Measurements from ENCODE around the gene OSCP1. TPM values are rescaled to one million over a fixed set of nuclear protein-coding genes. Genes with fewer than 3 reads are reported as not detected.

Gene OSCP1
- polyA plus RNA-seq, 1 of the 3 experiments (the other 2 are of a cell fraction): 11.9 TPM

GRCh38 chr1:36472656-36473055 is 22.4 kb upstream of the OSCP1 start (continued):
- TF ChIP-seq USF1 (IDR thresholded peaks at IDR 0.05; ENCODE audit: borderline replicate concordance, low read depth) (no peak), JUND (IDR thresholded peaks at IDR 0.05) (no peak), RFX5 (IDR thresholded peaks at IDR 0.05; ENCODE audit: low read length) (no peak), CTCF (IDR thresholded peaks at IDR 0.05) (no peak), ELF1 (IDR thresholded peaks at IDR 0.05) (no peak), POLR2AphosphoS5 (IDR thresholded peaks at IDR 0.05; ENCODE audit: low read depth, low read length) (no peak)
- TF ChIP-seq, protein P1, sequence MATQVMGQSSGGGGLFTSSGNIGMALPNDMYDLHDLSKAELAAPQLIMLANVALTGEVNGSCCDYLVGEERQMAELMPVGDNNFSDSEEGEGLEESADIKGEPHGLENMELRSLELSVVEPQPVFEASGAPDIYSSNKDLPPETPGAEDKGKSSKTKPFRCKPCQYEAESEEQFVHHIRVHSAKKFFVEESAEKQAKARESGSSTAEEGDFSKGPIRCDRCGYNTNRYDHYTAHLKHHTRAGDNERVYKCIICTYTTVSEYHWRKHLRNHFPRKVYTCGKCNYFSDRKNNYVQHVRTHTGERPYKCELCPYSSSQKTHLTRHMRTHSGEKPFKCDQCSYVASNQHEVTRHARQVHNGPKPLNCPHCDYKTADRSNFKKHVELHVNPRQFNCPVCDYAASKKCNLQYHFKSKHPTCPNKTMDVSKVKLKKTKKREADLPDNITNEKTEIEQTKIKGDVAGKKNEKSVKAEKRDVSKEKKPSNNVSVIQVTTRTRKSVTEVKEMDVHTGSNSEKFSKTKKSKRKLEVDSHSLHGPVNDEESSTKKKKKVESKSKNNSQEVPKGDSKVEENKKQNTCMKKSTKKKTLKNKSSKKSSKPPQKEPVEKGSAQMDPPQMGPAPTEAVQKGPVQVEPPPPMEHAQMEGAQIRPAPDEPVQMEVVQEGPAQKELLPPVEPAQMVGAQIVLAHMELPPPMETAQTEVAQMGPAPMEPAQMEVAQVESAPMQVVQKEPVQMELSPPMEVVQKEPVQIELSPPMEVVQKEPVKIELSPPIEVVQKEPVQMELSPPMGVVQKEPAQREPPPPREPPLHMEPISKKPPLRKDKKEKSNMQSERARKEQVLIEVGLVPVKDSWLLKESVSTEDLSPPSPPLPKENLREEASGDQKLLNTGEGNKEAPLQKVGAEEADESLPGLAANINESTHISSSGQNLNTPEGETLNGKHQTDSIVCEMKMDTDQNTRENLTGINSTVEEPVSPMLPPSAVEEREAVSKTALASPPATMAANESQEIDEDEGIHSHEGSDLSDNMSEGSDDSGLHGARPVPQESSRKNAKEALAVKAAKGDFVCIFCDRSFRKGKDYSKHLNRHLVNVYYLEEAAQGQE (IDR thresholded peaks at IDR 0.05; ENCODE audit: low read depth, low read length): no peak

GRCh38 chr1:36471830-36472641 is 21.8 kb upstream of the OSCP1 start:
- ChIA-PET POLR2A (no interaction called here), CTCF (interaction anchor here (1.0 kb wide), 2 partner anchors 179 to 337 kb away, joined by 3 read pairs; no protein-coding TSS in a partner anchor)
- H3K4me1 ChIP-seq (ENCODE audit: control insufficient read depth in 1 of 2, insufficient read depth in 2 of 2, low read depth in 1 of 2, low read length in 1 of 2): peaks cover 0 to 10% of the 10 kb centered on the region in 2 experiments; a peak in 1 of 4 replicates
- no peaks in the 10 kb centered on the region for H3K36me3 ChIP-seq (replicated peaks in 1 of 2; ENCODE audit: control insufficient read depth in 1 of 2, insufficient read depth in 2 of 2, low read length in 1 of 2)
- peaks cover 3% of the 10 kb centered on the region for H3F3A ChIP-seq (replicated peaks; ENCODE audit: insufficient read depth)
- no peak overlapping the region for H3K4me3 ChIP-seq (ENCODE audit: low read depth in 2 of 2, low read length in 1 of 2)
- DNase-seq: no peak
- no peaks in the 10 kb centered on the region for H4K20me1 ChIP-seq (ENCODE audit: insufficient read depth)
- no peak overlapping the region for H3K9ac ChIP-seq
- TF ChIP-seq FOXJ3 (CRISPR knock-in tag; IDR thresholded peaks at IDR 0.05) (no peak), SMC3 (IDR thresholded peaks at IDR 0.05; ENCODE audit: low read depth, low read length) (no peak), TEAD4 (IDR thresholded peaks at IDR 0.05; ENCODE audit: borderline replicate concordance, insufficient read depth) (no peak), GABPA (IDR thresholded peaks at IDR 0.05; ENCODE audit: low read depth) (no peak), CTCF (IDR thresholded peaks at IDR 0.05) (no peak), CHD2 (IDR thresholded peaks at IDR 0.05; ENCODE audit: low read length, partially characterized antibody) (no peak), JUND (IDR thresholded peaks at IDR 0.05) (no peak)
- TF ChIP-seq, protein P2, sequence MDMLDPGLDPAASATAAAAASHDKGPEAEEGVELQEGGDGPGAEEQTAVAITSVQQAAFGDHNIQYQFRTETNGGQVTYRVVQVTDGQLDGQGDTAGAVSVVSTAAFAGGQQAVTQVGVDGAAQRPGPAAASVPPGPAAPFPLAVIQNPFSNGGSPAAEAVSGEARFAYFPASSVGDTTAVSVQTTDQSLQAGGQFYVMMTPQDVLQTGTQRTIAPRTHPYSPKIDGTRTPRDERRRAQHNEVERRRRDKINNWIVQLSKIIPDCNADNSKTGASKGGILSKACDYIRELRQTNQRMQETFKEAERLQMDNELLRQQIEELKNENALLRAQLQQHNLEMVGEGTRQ (IDR thresholded peaks at IDR 0.05; ENCODE audit: borderline replicate concordance, low read depth, low read length): no peak
- no peaks in the 10 kb centered on the region for H3K9me3 ChIP-seq
- H3K79me2 ChIP-seq (ENCODE audit: insufficient read depth): no peaks in the 10 kb centered on the region
- no peak overlapping the region for H2AFZ ChIP-seq (ENCODE audit: low read depth)
- H3K27ac ChIP-seq (ENCODE audit: low read depth in 2 of 2, low read length in 1 of 2): no peak overlapping the region
- 69% methylated on average over 6 of the region's 22 CpGs for WGBS (ENCODE audit: low lambda C conversion rate)
- no peaks in the 10 kb centered on the region for H3K27me3 ChIP-seq (ENCODE audit: insufficient read depth)
- H3K4me2 ChIP-seq: no peak overlapping the region
- no peaks in the 10 kb centered on the region for H3K9me2 ChIP-seq

Measured in SK-N-SH (cell line).